Body of pancreas (tissue), 4 donors: Measurements from ENCODE around the gene MFSD2A. TPM values are rescaled to one million over a fixed set of nuclear protein-coding genes. Genes with fewer than 3 reads are reported as not detected.

Experiments used
- ATAC-seq: fragments of 150-250 bp; one replicate; pipeline ENCODE4 v1.9.1; 2016
- DNase-seq, 4 donors: peaks; one replicate each; pipeline ENCODE4 v3.0.0-alpha.2; 2019
- H3K27ac ChIP-seq, 4 donors: fragments of 200-600 bp; sonication (generic); 1 replicate in 3 of 4; 2 replicates in 1 of 4; pipeline versions ENCODE4 v1.5.1 to v1.6.1; 2016 to 2019; ENCODE audit warnings: mild to moderate bottlenecking in 1 of 4, mixed read lengths in 1 of 4, moderate library complexity in 1 of 4
- H3K27me3 ChIP-seq, 2 donors: fragments of 200-600 bp; sonication (generic); one replicate each; pipeline ENCODE4 v1.6.0; 2016; ENCODE audit warnings: mild to moderate bottlenecking in 1 of 2
- H3K36me3 ChIP-seq, 2 donors: fragments of 200-600 bp; sonication (generic); replicated peaks in 1 of 2; 2 replicates each; pipeline ENCODE4 v1.5.1; 2016; ENCODE audit warnings: low read depth in 2 of 2; ENCODE audit not compliant: insufficient read depth in 1 of 2
- H3K4me1 ChIP-seq: fragments of 200-600 bp; sonication (generic); one replicate; pipeline ENCODE4 v1.6.0; 2016
- H3K4me3 ChIP-seq, 2 donors: fragments of 200-600 bp; sonication (generic); 1 replicate in 1 of 2; 2 replicates in 1 of 2; pipeline ENCODE4 v1.5.1; 2016 to 2019
- H3K9me3 ChIP-seq, 3 donors: fragments of 200-600 bp; sonication (generic); 1 replicate in 2 of 3; 2 replicates in 1 of 3; pipeline ENCODE4 v1.5.1; 2016
- CTCF ChIP-seq, 7 experiments: fragments of 450-650 bp in 4 of 7; fragments of 200-600 bp in 3 of 7; sonication (generic) in 3 of 7; IDR thresholded peaks; one replicate each; pipeline ENCODE4 v1.5.1; 2016 to 2019; ENCODE audit warnings: antibody characterized with exemption in 7 of 7
- POLR2A ChIP-seq, 3 donors: fragments of 450-650 bp; IDR thresholded peaks; one replicate each; pipeline ENCODE4 v1.6.1; 2016; ENCODE audit warnings: antibody characterized with exemption in 3 of 3, mild to moderate bottlenecking in 2 of 3
- WGBS, 2 donors: methylation state at CpG; one replicate each; pipeline ENCODE4 v1.1.5; 2017; 5-methylcytosine and 5-hydroxymethylcytosine counted together
- intact Hi-C: fragments of 100-400 bp; cut with DNase I; formaldehyde crosslinking; loops from one replicate; pipeline ENCODE4 v1.15.1; 2023
- total RNA-seq, 2 donors: library from RNA; depleted of rRNA; stranded (reverse); fragments of >200 nt; gene quantifications; one replicate each; pipeline ENCODE4 v1.1.0, GENCODE V29; 2016

Gene MFSD2A
- total RNA-seq, 2 donors from 2014 or later = 0.33 to 0.52 TPM

DNA sequence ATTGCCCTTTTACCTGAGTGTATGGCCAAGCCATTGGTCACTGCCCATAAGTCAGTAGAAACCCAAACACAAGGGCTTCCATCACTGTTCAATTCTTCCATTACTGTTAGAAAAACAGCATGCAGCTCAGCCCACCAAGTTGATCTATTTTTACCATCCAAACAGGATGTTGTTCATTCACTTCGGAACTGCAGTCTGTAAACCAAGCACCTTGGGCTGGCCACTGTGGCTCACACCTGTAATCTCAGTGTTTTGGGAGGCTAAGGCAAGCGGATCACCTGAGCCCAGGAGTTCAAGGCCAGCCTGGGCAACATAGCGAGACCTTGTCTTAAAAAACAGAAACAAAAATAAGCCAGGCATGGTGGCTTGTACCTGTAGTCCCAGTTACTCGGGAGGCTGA is 8.7 kb upstream of the MFSD2A start:
- TF ChIP-seq CTCF (IDR thresholded peaks at IDR 0.05) (no peak), POLR2A (IDR thresholded peaks at IDR 0.05) (no peak)
- ATAC-seq = no peak
- Histone ChIP-seq H3K4me3 (no peak overlapping the region), H3K9me3 (no peaks in the 10 kb centered on the region), H3K27ac (no peak overlapping the region), H3K36me3 (no peaks in the 10 kb centered on the region), H3K4me1 (no peaks in the 10 kb centered on the region), H3K27me3 (no peaks in the 10 kb centered on the region)
- WGBS, 2 donors = 72 to 76% methylated on average over 4 of the region's 4 CpGs
- intact Hi-C loops = no loop called here
- DNase-seq = no peak

- 61 to 62% methylated on average over 4 of the region's 4 CpGs for WGBS, 2 donors
- no peaks in the 10 kb centered on the region for H3K9me3 ChIP-seq
- ATAC-seq = no peak
- intact Hi-C loops = no loop called here
- no peaks in the 10 kb centered on the region for H3K36me3 ChIP-seq
- DNase-seq = no peak
- H3K27me3 ChIP-seq = no peaks in the 10 kb centered on the region
- H3K4me1 ChIP-seq = no peaks in the 10 kb centered on the region
- TF ChIP-seq CTCF (IDR thresholded peaks at IDR 0.05) = no peak
- no peak for TF ChIP-seq POLR2A (IDR thresholded peaks at IDR 0.05)
- no peak overlapping the region for H3K27ac ChIP-seq
- no peak overlapping the region for H3K4me3 ChIP-seq
Observed at GRCh38 chr1:39947260-39947659, 7.7 kb upstream of the MFSD2A start.

- Histone ChIP-seq H3K9me3 (no peaks in the 10 kb centered on the region), H3K4me1 (peaks cover 4% of the 10 kb centered on the region), H3K36me3 (no peaks in the 10 kb centered on the region), H3K4me3 (no peak overlapping the region), H3K27me3 (no peaks in the 10 kb centered on the region), H3K27ac (no peak overlapping the region)
- ATAC-seq (no peak), DNase-seq (no peak)
- intact Hi-C loops = no loop called here
- TF ChIP-seq CTCF (IDR thresholded peaks at IDR 0.05) = no peak
- TF ChIP-seq POLR2A (IDR thresholded peaks at IDR 0.05) = no peak
- WGBS, 2 donors = 86 to 87% methylated on average over 2 of the region's 2 CpGs
Observed at GRCh38 chr1:39949891-39950290, 5.1 kb upstream of the MFSD2A start.

DNA sequence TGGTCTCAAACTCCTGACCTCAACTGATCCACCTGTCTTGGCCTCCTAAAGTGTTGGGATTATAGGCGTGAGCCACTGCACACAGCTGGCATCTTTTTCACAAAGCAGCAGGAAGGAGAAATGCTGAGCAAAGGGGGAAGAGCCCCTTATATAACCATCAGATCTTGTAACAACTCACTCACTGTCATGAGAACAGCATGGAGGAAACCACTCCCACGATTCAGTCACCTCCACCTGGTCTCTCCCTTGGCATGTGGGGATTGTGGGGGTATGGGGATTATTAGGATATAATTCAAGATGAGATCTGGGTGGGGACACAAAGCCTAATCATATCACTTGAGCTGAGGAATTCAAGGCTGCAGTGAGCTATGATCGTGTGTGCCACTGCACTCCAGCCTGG is 3.0 kb upstream of the MFSD2A start:
- no peaks in the 10 kb centered on the region for H3K9me3 ChIP-seq
- H3K36me3 ChIP-seq = no peaks in the 10 kb centered on the region
- no peaks in the 10 kb centered on the region for H3K27me3 ChIP-seq
- ATAC-seq = no peak
- H3K4me3 ChIP-seq = no peak overlapping the region
- no peak overlapping the region for H3K27ac ChIP-seq
- WGBS, 2 donors = 72 to 78% methylated on average over 3 of the region's 3 CpGs
- DNase-seq = no peak
- peaks cover 20% of the 10 kb centered on the region for H3K4me1 ChIP-seq
- no peak for TF ChIP-seq CTCF (IDR thresholded peaks at IDR 0.05)
- TF ChIP-seq POLR2A (IDR thresholded peaks at IDR 0.05) = no peak
- intact Hi-C loops = no loop called here

- H3K27ac ChIP-seq = no peak overlapping the region
- peaks cover 20% of the 10 kb centered on the region for H3K4me1 ChIP-seq
- intact Hi-C loops = no loop called here
- no peak overlapping the region for H3K4me3 ChIP-seq
- ATAC-seq = peak; percentile 18
- WGBS, 2 donors = 62 to 66% methylated on average over 8 of the region's 8 CpGs
- peak; percentile 27 to 58 (median 36) for DNase-seq
- TF ChIP-seq POLR2A (IDR thresholded peaks at IDR 0.05) = no peak
- TF ChIP-seq CTCF (IDR thresholded peaks at IDR 0.05) = no peak
- H3K27me3 ChIP-seq = no peaks in the 10 kb centered on the region
- H3K36me3 ChIP-seq = no peaks in the 10 kb centered on the region
- H3K9me3 ChIP-seq = no peaks in the 10 kb centered on the region
Observed at GRCh38 chr1:39952359-39953110, 2.4 kb upstream of the MFSD2A start.
